Measurements from ENCODE around the gene PPP1R27.
"Not testable (repeated sequence)": the region's sequence is repeated elsewhere in the genome, so short reads cannot be mapped to it uniquely, and the experiment has no call there.

Gene PPP1R27

GRCh38 chr17:81840826-81841778 lies 6.3 kb upstream of the PPP1R27 start:
- no peak for DNase-seq

- not testable (repeated sequence) for DNase-seq
Observed at GRCh38 chr17:81840059-81840458, 5.2 kb upstream of the PPP1R27 start.

- no peak for DNase-seq
Observed at GRCh38 chr17:81839301-81839700, 4.5 kb upstream of the PPP1R27 start.

GRCh38 chr17:81838753-81839255 lies 4.0 kb upstream of the PPP1R27 start:
- no peak for DNase-seq

- DNase-seq = no peak
Observed at GRCh38 chr17:81837641-81838040, 2.8 kb upstream of the PPP1R27 start.

- no peak for DNase-seq
Observed at GRCh38 chr17:81833921-81834830, 674 bp downstream of the PPP1R27 start.

GRCh38 chr17:81833160-81833920 lies 1.5 kb downstream of the PPP1R27 start, which contains the start of gene MCRIP1:
Gene MCRIP1 (minus strand): TSS chr17:81833291. CDS start chr17:81824506, 8,785 bp downstream.
- peak; percentile 94 to 97 for DNase-seq

- DNase-seq = no peak
Observed at GRCh38 chr17:81832608-81833159, 2.2 kb downstream of the PPP1R27 start.

- peak; percentile 39 to 44 for DNase-seq
Observed at GRCh38 chr17:81831957-81832607, 2.8 kb downstream of the PPP1R27 start.

GRCh38 chr17:81831563-81831956 lies 3.3 kb downstream of the PPP1R27 start:
- no peak for DNase-seq

- DNase-seq = no peak
Observed at GRCh38 chr17:81829858-81830257, 5.0 kb downstream of the PPP1R27 start.

GRCh38 chr17:81828656-81829055 lies 6.2 kb downstream of the PPP1R27 start:
- DNase-seq = no peak

GRCh38 chr17:81825841-81826466 lies 8.9 kb downstream of the PPP1R27 start:
- DNase-seq = no peak

- DNase-seq = no peak
Observed at GRCh38 chr17:81824595-81824994, 10.3 kb downstream of the PPP1R27 start.

- DNase-seq = no peak
Observed at GRCh38 chr17:81823820-81824550, 10.9 kb downstream of the PPP1R27 start.

GRCh38 chr17:81822996-81823819 lies 11.6 kb downstream of the PPP1R27 start:
- DNase-seq = no peak

- DNase-seq = no peak
Observed at GRCh38 chr17:81822312-81822637, 12.6 kb downstream of the PPP1R27 start.

GRCh38 chr17:81821603-81822311 lies 13.1 kb downstream of the PPP1R27 start:
- peak; percentile 64 to 78 for DNase-seq

- DNase-seq = no peak
Observed at GRCh38 chr17:81821147-81821546, 13.7 kb downstream of the PPP1R27 start.
